GM23338 (cell line): ENCODE results near the gene ULK3. TPM values are rescaled to one million over a fixed set of nuclear protein-coding genes. Genes with fewer than 3 reads are reported as not detected.

Experiments used
- ATAC-seq: fragments of 200-7000 bp; cut with Tn5 transposase; 3 replicates; pipeline ENCODE4 v1.9.1; 2020
- DNase-seq: peaks from one replicate; pipeline ENCODE4 v3.0.0-alpha.2; 2015; ENCODE audit warnings: low spot score
- H2AFZ ChIP-seq: fragments of 200-600 bp; sonication (generic); 2 replicates; pipeline ENCODE4 v1.8.0; 2016; ENCODE audit warnings: antibody characterized with exemption, mild to moderate bottlenecking, moderate library complexity
- H3F3A ChIP-seq: fragments of 200-600 bp; sonication (generic); replicated peaks from 2 replicates; pipeline ENCODE4 v1.8.0; 2017; ENCODE audit warnings: antibody characterized with exemption, mixed run types, low read depth
- H3K27ac ChIP-seq: fragments of 200-600 bp; sonication (generic); 2 replicates; pipeline ENCODE4 v1.6.1; 2016; ENCODE audit warnings: low read depth
- H3K27me3 ChIP-seq: fragments of 200-600 bp; sonication (generic); 2 replicates; pipeline ENCODE4 v1.8.0; 2016; ENCODE audit warnings: mild to moderate bottlenecking, mixed run types, moderate library complexity; ENCODE audit not compliant: insufficient read depth
- H3K36me3 ChIP-seq: fragments of 200-600 bp; sonication (generic); 2 replicates; pipeline ENCODE4 v1.8.0; 2016; ENCODE audit warnings: mild to moderate bottlenecking; ENCODE audit not compliant: insufficient read depth
- H3K4me1 ChIP-seq: fragments of 200-600 bp; sonication (generic); 2 replicates; pipeline ENCODE4 v1.8.0; 2016; ENCODE audit warnings: mild to moderate bottlenecking, moderate library complexity; ENCODE audit not compliant: insufficient read depth
- H3K4me2 ChIP-seq: fragments of 200-600 bp; sonication (generic); 2 replicates; pipeline ENCODE4 v1.7.1; 2017; ENCODE audit warnings: mixed run types
- H3K4me3 ChIP-seq: fragments of 200-600 bp; sonication (generic); 2 replicates; pipeline ENCODE4 v1.6.1; 2016; ENCODE audit warnings: mixed run types
- H3K79me2 ChIP-seq: fragments of 200-600 bp; sonication (generic); replicated peaks from 2 replicates; pipeline ENCODE4 v1.8.0; 2017; ENCODE audit warnings: mild to moderate bottlenecking; ENCODE audit not compliant: insufficient read depth
- H3K9me2 ChIP-seq: fragments of 200-600 bp; sonication (generic); 2 replicates; pipeline ENCODE4 v1.8.0; 2017; ENCODE audit not compliant: insufficient read depth
- H4K20me1 ChIP-seq: fragments of 200-600 bp; sonication (generic); replicated peaks from 2 replicates; pipeline ENCODE4 v1.8.0; 2017; ENCODE audit warnings: mild to moderate bottlenecking; ENCODE audit not compliant: insufficient read depth
- H3K27ac Mint-ChIP-seq: 2 replicates; pipeline ENCODE4 v1.8.0; 2020; ENCODE audit warnings: inconsistent platforms, mild to moderate bottlenecking, moderate library complexity, mixed read lengths
- H3K27me3 Mint-ChIP-seq: 3 replicates; pipeline ENCODE4 v1.8.0; 2022; ENCODE audit warnings: low read depth, mild to moderate bottlenecking, moderate library complexity, mixed read lengths, inconsistent platforms; ENCODE audit not compliant: insufficient read depth, poor library complexity
- H3K36me3 Mint-ChIP-seq: 3 replicates; pipeline ENCODE4 v1.8.0; 2021; ENCODE audit warnings: low read depth, mild to moderate bottlenecking, inconsistent platforms, moderate library complexity, mixed read lengths
- H3K4me1 Mint-ChIP-seq: 3 replicates; pipeline ENCODE4 v1.8.0; 2020; ENCODE audit warnings: mild to moderate bottlenecking, inconsistent platforms, mixed read lengths
- H3K4me3 Mint-ChIP-seq: 3 replicates; pipeline ENCODE4 v1.8.0; 2021; ENCODE audit warnings: moderate library complexity, mild to moderate bottlenecking, inconsistent platforms, mixed read lengths
- H3K9me3 Mint-ChIP-seq: 3 replicates; pipeline ENCODE4 v1.8.0; 2020; ENCODE audit warnings: moderate library complexity, mild to moderate bottlenecking, inconsistent platforms, mixed read lengths
- CREB1 ChIP-seq: fragments of 250-450 bp; sonication (Bioruptor Pico); IDR thresholded peaks from 2 replicates; pipeline ENCODE4 v1.5.0; 2020; ENCODE audit warnings: low read depth, mild to moderate bottlenecking, moderate library complexity
- CTCF ChIP-seq, 2 experiments: fragments of 200-600 bp in 1 of 2; sonication (generic) in 1 of 2; conservative IDR thresholded peaks; 2 replicates each; pipeline versions ENCODE4 v1.5.1 to v1.6.1; 2016 to 2017; ENCODE audit warnings: antibody characterized with exemption in 2 of 2, low read depth in 2 of 2, mild to moderate bottlenecking in 2 of 2, moderate library complexity in 1 of 2
- ETS1 ChIP-seq: IDR thresholded peaks from 2 replicates; pipeline ENCODE4 v1.6.1; 2016; ENCODE audit warnings: antibody characterized with exemption
- EZH2 ChIP-seq: fragments of 200-600 bp; sonication (generic); IDR thresholded peaks from one replicate; pipeline ENCODE4 v1.8.0; 2017; ENCODE audit warnings: antibody characterized with exemption, mild to moderate bottlenecking, low read depth; ENCODE audit not compliant: unreplicated experiment
- NANOG ChIP-seq: IDR thresholded peaks from 2 replicates; pipeline ENCODE4 v1.6.1; 2016; ENCODE audit warnings: antibody characterized with exemption, borderline replicate concordance
- ZNF114 ChIP-seq: fragments of 250-450 bp; sonication (Bioruptor Pico); IDR thresholded peaks from 2 replicates; pipeline ENCODE4 v1.5.0; 2020; ENCODE audit warnings: mild to moderate bottlenecking, moderate library complexity
- polyA plus RNA-seq: library from polyadenylated mRNA; unstranded; fragments of >200 nt; fragmentation: Nextera tagmentation; extraction: Ambion mirVana; gene quantifications from 2 replicates; pipeline ENCODE4 v1.2.1, GENCODE V29; 2016
- total RNA-seq: library from RNA; depleted of rRNA; stranded (reverse); fragments of >200 nt; shearing (Covaris generic); gene quantifications from 2 replicates; pipeline ENCODE4 v1.2.3, GENCODE V29; 2014

Gene ULK3
- total and polyA plus RNA-seq, 2 experiments from 2014 or later: 20.3 to 35.4 TPM

DNA sequence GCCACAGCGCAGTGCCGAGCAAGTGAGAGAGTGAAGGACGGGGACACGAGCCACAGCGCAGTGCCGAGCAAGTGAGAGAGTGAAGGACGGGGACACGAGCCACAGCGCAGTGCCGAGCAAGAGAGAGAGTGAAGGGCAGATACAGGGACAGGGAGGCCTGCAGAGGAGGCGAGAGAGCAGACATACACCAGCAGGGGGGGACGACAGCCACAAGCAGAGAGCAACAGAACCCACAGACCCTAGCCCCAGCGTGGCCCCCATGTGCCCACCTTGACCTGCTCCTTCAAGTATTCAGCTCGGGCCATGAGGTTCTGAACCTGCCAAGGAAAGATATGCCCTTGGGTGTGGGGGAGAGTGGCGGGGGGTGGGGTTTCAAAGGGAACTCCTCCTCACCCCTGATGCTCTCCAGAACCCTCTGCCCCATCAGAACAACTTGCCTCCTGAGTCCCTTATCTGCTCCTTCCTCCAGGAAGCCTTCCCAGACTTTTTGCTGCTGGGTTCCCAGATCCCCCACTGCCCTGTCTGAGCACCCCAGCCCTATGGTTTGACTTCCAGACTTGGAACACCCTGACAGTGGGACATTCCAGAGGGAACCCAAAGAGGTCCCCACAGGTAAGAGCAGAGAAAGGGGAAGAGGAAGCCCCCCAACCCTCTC lies 5.3 kb downstream of the ULK3 start:
- H3K9me3 Mint-ChIP-seq: no peaks in the 10 kb centered on the region; the same call in 2 of the 3 replicates
- peak; percentile 40 for DNase-seq
- no peaks in the 10 kb centered on the region; the same call in 1 of the 2 replicates for H3K36me3 ChIP-seq

DNA sequence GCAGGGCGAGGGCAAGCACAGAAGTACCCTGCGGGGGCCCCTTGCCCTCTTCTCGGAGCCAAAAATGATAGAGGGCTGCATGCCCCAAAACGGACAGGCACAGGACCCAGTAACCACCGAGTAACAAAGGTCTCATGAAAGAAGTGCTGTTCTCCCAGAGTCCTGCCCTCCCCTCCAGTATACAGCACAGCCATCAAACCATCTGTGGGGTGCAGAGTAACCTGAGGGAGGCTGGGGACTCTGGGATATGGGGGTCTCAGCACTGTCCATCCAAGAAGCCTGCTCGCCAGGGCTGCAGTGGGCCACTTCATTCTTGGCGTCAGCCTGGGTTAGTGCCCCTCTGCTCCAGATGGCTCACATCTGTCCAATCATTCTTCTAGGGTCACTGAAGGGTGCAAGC lies 6.1 kb downstream of the ULK3 start:
- Histone ChIP-seq H3K79me2 (no peaks in the 10 kb centered on the region), H4K20me1 (no peaks in the 10 kb centered on the region; the same call in 1 of the 2 replicates), H3K27ac (no peak overlapping the region), H3K27me3 (no peaks in the 10 kb centered on the region), H3K4me1 (no peaks in the 10 kb centered on the region; the same call in 1 of the 2 replicates), H3F3A (peaks cover 4% of the 10 kb centered on the region; the same call in 1 of the 2 replicates), H3K4me3 (no peak overlapping the region), H3K4me2 (no peak overlapping the region), H3K9me2 (no peaks in the 10 kb centered on the region), H3K36me3 (no peaks in the 10 kb centered on the region; the same call in 1 of the 2 replicates), H2AFZ (no peak overlapping the region)
- Mint-ChIP-seq H3K4me1 (peaks cover 32% of the 10 kb centered on the region), H3K27me3 (peaks cover 24% of the 10 kb centered on the region), H3K27ac (no peak overlapping the region), H3K4me3 (no peak overlapping the region), H3K9me3 (no peaks in the 10 kb centered on the region; the same call in 2 of the 3 replicates), H3K36me3 (peaks cover 19% of the 10 kb centered on the region)
- TF ChIP-seq EZH2: no peak
- no peak for TF ChIP-seq ZNF114 (CRISPR knock-in tag)
- no peak for TF ChIP-seq ETS1
- no peak for DNase-seq
- no peak for ATAC-seq

More for the DNA sequence above, 5.3 kb downstream of the ULK3 start:
- Mint-ChIP-seq H3K4me1 (peaks cover 38% of the 10 kb centered on the region), H3K27ac (no peak overlapping the region), H3K27me3 (peaks cover 24% of the 10 kb centered on the region), H3K4me3 (no peak overlapping the region), H3K36me3 (peaks cover 19% of the 10 kb centered on the region)
- no peak overlapping the region for H3K4me3 ChIP-seq
- no peaks in the 10 kb centered on the region for H3K9me2 ChIP-seq
- H4K20me1 ChIP-seq: no peaks in the 10 kb centered on the region; the same call in 1 of the 2 replicates
- ATAC-seq: no peak
- H2AFZ ChIP-seq: no peak overlapping the region
- H3K4me1 ChIP-seq: no peaks in the 10 kb centered on the region; the same call in 1 of the 2 replicates
- no peaks in the 10 kb centered on the region for H3K27me3 ChIP-seq
- H3F3A ChIP-seq: peaks cover 4% of the 10 kb centered on the region; the same call in 1 of the 2 replicates
- H3K4me2 ChIP-seq: no peak overlapping the region
- no peak overlapping the region for H3K27ac ChIP-seq
- TF ChIP-seq ZNF114 (CRISPR knock-in tag): no peak
- TF ChIP-seq CTCF (conservative IDR thresholded peaks at IDR 0.05; ENCODE audit: low read depth in 2 of 2): peak in 1 of 2 experiments; percentile 37; a peak in 2 of 4 replicates
- H3K79me2 ChIP-seq: no peaks in the 10 kb centered on the region

DNA sequence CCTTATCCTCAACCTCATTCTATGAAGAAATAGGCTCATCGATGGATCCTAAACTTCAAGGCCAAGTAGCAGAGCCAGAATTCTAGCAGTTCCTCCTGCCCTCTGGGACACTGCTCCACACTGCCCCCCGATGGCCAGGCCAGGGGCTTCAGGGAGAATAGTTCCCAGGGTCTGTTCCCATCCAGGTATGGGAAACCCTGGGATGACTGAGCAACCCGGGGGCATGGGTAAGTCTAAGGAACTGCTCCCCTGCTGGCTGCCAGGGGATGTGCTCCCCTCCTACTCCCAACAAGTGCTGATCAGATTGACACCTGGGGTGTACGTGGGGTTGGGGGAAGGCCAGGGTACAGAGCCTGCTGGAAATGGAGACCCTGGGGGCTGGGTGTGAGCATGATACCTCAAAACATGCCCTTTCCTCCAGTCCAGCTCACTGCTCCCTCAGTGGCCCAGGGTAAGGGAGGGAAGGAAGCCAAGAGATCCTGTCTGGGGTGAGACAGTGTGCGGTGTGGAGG lies 7.6 kb downstream of the ULK3 start:
- no peak overlapping the region for H3K4me3 Mint-ChIP-seq
- no peaks in the 10 kb centered on the region for H3K4me1 ChIP-seq
- no peak overlapping the region for H3K4me3 ChIP-seq
- peak overlapping the region; percentile 95 for H3K27ac Mint-ChIP-seq
- TF ChIP-seq NANOG (no peak), CTCF (conservative IDR thresholded peaks at IDR 0.05; ENCODE audit: low read depth in 2 of 2) (peak; percentile 88 to 98), CREB1 (CRISPR knock-in tag) (0 out of 2 replicates have a peak, but pooled peaks have one; percentile 14)
- H3K4me2 ChIP-seq: no peak overlapping the region
- no peaks in the 10 kb centered on the region; the same call in 1 of the 2 replicates for H3K36me3 ChIP-seq
- peaks cover 7% of the 10 kb centered on the region for H3K36me3 Mint-ChIP-seq
- H3F3A ChIP-seq: peaks cover 4% of the 10 kb centered on the region; the same call in 1 of the 2 replicates
- no peaks in the 10 kb centered on the region for H3K79me2 ChIP-seq
- peaks cover 21% of the 10 kb centered on the region for H3K4me1 Mint-ChIP-seq
- DNase-seq (peak; percentile 96), ATAC-seq (peak; percentile 94)
- peaks cover 18% of the 10 kb centered on the region for H3K27me3 Mint-ChIP-seq
- no peaks in the 10 kb centered on the region; the same call in 2 of the 3 replicates for H3K9me3 Mint-ChIP-seq
- no peaks in the 10 kb centered on the region; the same call in 1 of the 2 replicates for H4K20me1 ChIP-seq
- H2AFZ ChIP-seq: no peak overlapping the region
- H3K27ac ChIP-seq: no peak overlapping the region
- no peaks in the 10 kb centered on the region for H3K27me3 ChIP-seq
- H3K9me2 ChIP-seq: no peaks in the 10 kb centered on the region
